ENCODE measurements around the gene CDKAL1. TPM values are rescaled to one million over a fixed set of nuclear protein-coding genes. Genes with fewer than 3 reads are reported as not detected.

CDKAL1 gene
- total RNA-seq, 1 donor from 2014 or later = 12.2 TPM

- DNase-seq (ENCODE audit: low read depth) = no peak
- TF ChIP-seq CTCF (conservative IDR thresholded peaks at IDR 0.05; ENCODE audit: low read depth, low read length) = no peak
- H3K4me3 ChIP-seq (ENCODE audit: low read depth, low read length) = no peak overlapping the region
These were observed 414.3 kb downstream of the CDKAL1 start for GRCh38 chr6:20948556-20948955.

GRCh38 chr6:20949138-20949537 lies 414.9 kb downstream of the CDKAL1 start:
- H3K4me3 ChIP-seq (ENCODE audit: low read depth, low read length) = no peak overlapping the region
- DNase-seq (ENCODE audit: low read depth) = no peak
- no peak for TF ChIP-seq CTCF (conservative IDR thresholded peaks at IDR 0.05; ENCODE audit: low read depth, low read length)

GRCh38 chr6:20952699-20953474 lies 418.6 kb downstream of the CDKAL1 start:
- no peak overlapping the region for H3K4me3 ChIP-seq (ENCODE audit: low read depth, low read length)
- peak; percentile 96 for DNase-seq (ENCODE audit: low read depth)
- TF ChIP-seq CTCF (conservative IDR thresholded peaks at IDR 0.05; ENCODE audit: low read depth, low read length) = peak; percentile 9

- no peak for DNase-seq (ENCODE audit: low read depth)
- TF ChIP-seq CTCF (conservative IDR thresholded peaks at IDR 0.05; ENCODE audit: low read depth, low read length) = no peak
- H3K4me3 ChIP-seq (ENCODE audit: low read depth, low read length) = no peak overlapping the region
These were observed 420.1 kb downstream of the CDKAL1 start for GRCh38 chr6:20954315-20954714.

GRCh38 chr6:20955131-20955530 lies 420.9 kb downstream of the CDKAL1 start:
- no peak for DNase-seq (ENCODE audit: low read depth)
- TF ChIP-seq CTCF (conservative IDR thresholded peaks at IDR 0.05; ENCODE audit: low read depth, low read length) = no peak
- H3K4me3 ChIP-seq (ENCODE audit: low read depth, low read length) = no peak overlapping the region

GRCh38 chr6:20955751-20956150 lies 421.5 kb downstream of the CDKAL1 start:
- DNase-seq (ENCODE audit: low read depth) = no peak
- no peak overlapping the region for H3K4me3 ChIP-seq (ENCODE audit: low read depth, low read length)
- TF ChIP-seq CTCF (conservative IDR thresholded peaks at IDR 0.05; ENCODE audit: low read depth, low read length) = no peak

GRCh38 chr6:20960067-20960466 lies 425.8 kb downstream of the CDKAL1 start:
- DNase-seq (ENCODE audit: low read depth) = no peak
- H3K4me3 ChIP-seq (ENCODE audit: low read depth, low read length) = no peak overlapping the region
- TF ChIP-seq CTCF (conservative IDR thresholded peaks at IDR 0.05; ENCODE audit: low read depth, low read length) = no peak

All from epithelial cell of proximal tubule (primary cell).